Measurements from ENCODE around the gene ANKIB1.
"Not testable (repeated sequence)": the region's sequence is repeated elsewhere in the genome, so short reads cannot be mapped to it uniquely, and the experiment has no call there.

Gene ANKIB1

DNA sequence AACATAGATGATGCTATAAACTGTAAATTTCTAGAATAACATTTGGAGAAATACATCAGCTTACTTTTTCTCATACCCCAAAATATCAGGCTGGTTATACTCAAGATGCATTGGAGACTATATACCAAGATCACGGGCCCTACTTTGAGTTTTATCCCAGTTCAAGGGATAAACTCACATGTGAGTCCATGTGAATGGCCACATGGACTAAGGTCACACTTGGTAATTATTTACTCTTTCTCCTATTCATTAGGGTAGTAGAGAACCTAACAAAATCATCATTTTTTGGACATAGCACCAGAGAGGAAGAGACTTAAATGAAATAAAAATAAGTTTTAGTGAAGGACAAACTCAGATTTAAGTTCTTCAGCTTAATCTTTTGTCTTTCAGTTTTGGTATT, 108.4 kb downstream of the ANKIB1 start:
- no peak overlapping the region for H3K27ac ChIP-seq (ENCODE audit: low read length, poor library complexity, severe bottlenecking)
- peaks cover 0 to 71% of the 10 kb centered on the region in 2 experiments for H3K36me3 ChIP-seq (ENCODE audit: control insufficient read depth in 1 of 2, insufficient read depth in 2 of 2, low read depth in 1 of 2, low read length in 2 of 2)
- H3K4me1 ChIP-seq (ENCODE audit: control insufficient read depth, insufficient read depth, low read depth, low read length): no peaks in the 10 kb centered on the region
- no peaks in the 10 kb centered on the region for H3K27me3 ChIP-seq (ENCODE audit: control insufficient read depth in 1 of 2, insufficient read depth in 1 of 2, low read length in 2 of 2)
- no peak overlapping the region for H4K8ac ChIP-seq (ENCODE audit: low read length)
- H3K79me1 ChIP-seq (replicated peaks; ENCODE audit: low read length, poor library complexity, severe bottlenecking): peaks cover 3% of the 10 kb centered on the region
- DNase-seq: no peak
- H2AK5ac ChIP-seq (ENCODE audit: low read length, severe bottlenecking): no peak overlapping the region
- H2BK5ac ChIP-seq (ENCODE audit: low read depth, low read length, poor library complexity, severe bottlenecking): no peak overlapping the region
- H3K14ac ChIP-seq (ENCODE audit: low read length in 2 of 2): no peak overlapping the region
- no peak overlapping the region for H3K9ac ChIP-seq (ENCODE audit: low read length)
- no peak overlapping the region for H3K4me3 ChIP-seq (ENCODE audit: insufficient read depth in 1 of 2, low read depth in 1 of 2, low read length in 2 of 2)
- WGBS: no CpG with 5 or more reads among the region's 1 CpG
- H2AFZ ChIP-seq (ENCODE audit: low read depth, low read length): no peak overlapping the region
- H4K91ac ChIP-seq (ENCODE audit: low read length): no peak overlapping the region
- no peak overlapping the region for H3K4ac ChIP-seq (ENCODE audit: low read depth in 1 of 2, low read length in 2 of 2)
- H3K4me2 ChIP-seq (ENCODE audit: low read length, poor library complexity, severe bottlenecking): no peak overlapping the region
- H2BK15ac ChIP-seq (ENCODE audit: low read depth, poor library complexity, severe bottlenecking): no peak overlapping the region
- no peak overlapping the region for H3K23ac ChIP-seq (ENCODE audit: low read length in 2 of 2)
- H2BK12ac ChIP-seq (ENCODE audit: low read length in 2 of 2): no peak overlapping the region
- no peak overlapping the region for H2BK120ac ChIP-seq (ENCODE audit: low read depth, low read length)
- no peaks in the 10 kb centered on the region for H3K9me3 ChIP-seq (ENCODE audit: control insufficient read depth, low read length)
- no peak overlapping the region for H3K18ac ChIP-seq (ENCODE audit: low read depth in 1 of 2, low read length in 2 of 2)

DNA sequence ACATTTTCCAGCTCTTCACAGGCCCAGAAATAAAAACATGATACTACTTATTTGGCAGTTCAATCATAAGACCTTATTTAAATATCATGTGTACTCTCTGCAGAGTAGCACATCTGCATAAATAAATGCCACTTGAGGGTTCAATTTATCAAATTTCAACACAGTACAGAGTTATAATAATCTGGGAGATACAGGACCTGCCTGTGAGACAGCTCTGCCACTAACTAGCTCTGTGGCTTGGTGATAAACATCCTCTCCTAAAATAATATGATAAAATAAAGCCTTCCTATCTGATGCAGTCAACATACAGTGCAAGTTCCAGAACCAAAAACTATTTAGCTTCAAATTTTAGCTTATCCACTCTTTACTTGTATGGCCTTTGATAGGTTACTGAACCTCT, 110.6 kb downstream of the ANKIB1 start:
- Histone ChIP-seq H4K8ac (ENCODE audit: low read length) (no peak overlapping the region), H2BK5ac (ENCODE audit: low read depth, low read length, poor library complexity, severe bottlenecking) (no peak overlapping the region), H3K23ac (ENCODE audit: low read length in 2 of 2) (no peak overlapping the region), H3K18ac (ENCODE audit: low read depth in 1 of 2, low read length in 2 of 2) (no peak overlapping the region), H3K4me3 (ENCODE audit: insufficient read depth in 1 of 2, low read depth in 1 of 2, low read length in 2 of 2) (no peak overlapping the region), H3K9me3 (ENCODE audit: control insufficient read depth, low read length) (no peaks in the 10 kb centered on the region), H3K36me3 (ENCODE audit: control insufficient read depth in 1 of 2, insufficient read depth in 2 of 2, low read depth in 1 of 2, low read length in 2 of 2) (peaks cover 0 to 65% of the 10 kb centered on the region in 2 experiments), H3K4ac (ENCODE audit: low read depth in 1 of 2, low read length in 2 of 2) (no peak overlapping the region), H3K9ac (ENCODE audit: low read length) (no peak overlapping the region), H3K14ac (ENCODE audit: low read length in 2 of 2) (no peak overlapping the region), H3K27ac (ENCODE audit: low read length, poor library complexity, severe bottlenecking) (no peak overlapping the region), H2AFZ (ENCODE audit: low read depth, low read length) (no peak overlapping the region), H3K4me1 (ENCODE audit: control insufficient read depth, insufficient read depth, low read depth, low read length) (no peaks in the 10 kb centered on the region), H2BK12ac (ENCODE audit: low read length in 2 of 2) (no peak overlapping the region), H2BK120ac (ENCODE audit: low read depth, low read length) (no peak overlapping the region), H2AK5ac (ENCODE audit: low read length, severe bottlenecking) (no peak overlapping the region), H2BK15ac (ENCODE audit: low read depth, poor library complexity, severe bottlenecking) (no peak overlapping the region), H3K4me2 (ENCODE audit: low read length, poor library complexity, severe bottlenecking) (no peak overlapping the region), H3K27me3 (ENCODE audit: control insufficient read depth in 1 of 2, insufficient read depth in 1 of 2, low read length in 2 of 2) (no peaks in the 10 kb centered on the region), H3K79me1 (replicated peaks; ENCODE audit: low read length, poor library complexity, severe bottlenecking) (peaks cover 1% of the 10 kb centered on the region), H4K91ac (ENCODE audit: low read length) (no peak overlapping the region)
- no peak for DNase-seq

GRCh38 chr7:92357260-92357659, 111.5 kb downstream of the ANKIB1 start:
- DNase-seq: no peak
- H3K79me1 ChIP-seq (replicated peaks; ENCODE audit: low read length, poor library complexity, severe bottlenecking): peaks cover 1% of the 10 kb centered on the region
- H2AFZ ChIP-seq (ENCODE audit: low read depth, low read length): no peak overlapping the region
- H2AK5ac ChIP-seq (ENCODE audit: low read length, severe bottlenecking): no peak overlapping the region
- 98% methylated on average over 4 of the region's 4 CpGs for WGBS
- H3K23ac ChIP-seq (ENCODE audit: low read length in 2 of 2): no peak overlapping the region
- no peak overlapping the region for H3K14ac ChIP-seq (ENCODE audit: low read length in 2 of 2)
- H3K9ac ChIP-seq (ENCODE audit: low read length): no peak overlapping the region
- no peaks in the 10 kb centered on the region for H3K4me1 ChIP-seq (ENCODE audit: control insufficient read depth, insufficient read depth, low read depth, low read length)
- no peak overlapping the region for H3K18ac ChIP-seq (ENCODE audit: low read depth in 1 of 2, low read length in 2 of 2)
- peaks cover 0 to 69% of the 10 kb centered on the region in 2 experiments for H3K36me3 ChIP-seq (ENCODE audit: control insufficient read depth in 1 of 2, insufficient read depth in 2 of 2, low read depth in 1 of 2, low read length in 2 of 2)
- H3K4me2 ChIP-seq (ENCODE audit: low read length, poor library complexity, severe bottlenecking): no peak overlapping the region
- H3K4ac ChIP-seq (ENCODE audit: low read depth in 1 of 2, low read length in 2 of 2): no peak overlapping the region
- H2BK120ac ChIP-seq (ENCODE audit: low read depth, low read length): no peak overlapping the region
- H2BK5ac ChIP-seq (ENCODE audit: low read depth, low read length, poor library complexity, severe bottlenecking): no peak overlapping the region
- H4K8ac ChIP-seq (ENCODE audit: low read length): no peak overlapping the region
- H3K9me3 ChIP-seq (ENCODE audit: control insufficient read depth, low read length): no peaks in the 10 kb centered on the region
- no peak overlapping the region for H3K27ac ChIP-seq (ENCODE audit: low read length, poor library complexity, severe bottlenecking)
- no peaks in the 10 kb centered on the region for H3K27me3 ChIP-seq (ENCODE audit: control insufficient read depth in 1 of 2, insufficient read depth in 1 of 2, low read length in 2 of 2)
- no peak overlapping the region for H2BK15ac ChIP-seq (ENCODE audit: low read depth, poor library complexity, severe bottlenecking)
- no peak overlapping the region for H4K91ac ChIP-seq (ENCODE audit: low read length)
- H2BK12ac ChIP-seq (ENCODE audit: low read length in 2 of 2): no peak overlapping the region
- H3K4me3 ChIP-seq (ENCODE audit: insufficient read depth in 1 of 2, low read depth in 1 of 2, low read length in 2 of 2): no peak overlapping the region

DNA sequence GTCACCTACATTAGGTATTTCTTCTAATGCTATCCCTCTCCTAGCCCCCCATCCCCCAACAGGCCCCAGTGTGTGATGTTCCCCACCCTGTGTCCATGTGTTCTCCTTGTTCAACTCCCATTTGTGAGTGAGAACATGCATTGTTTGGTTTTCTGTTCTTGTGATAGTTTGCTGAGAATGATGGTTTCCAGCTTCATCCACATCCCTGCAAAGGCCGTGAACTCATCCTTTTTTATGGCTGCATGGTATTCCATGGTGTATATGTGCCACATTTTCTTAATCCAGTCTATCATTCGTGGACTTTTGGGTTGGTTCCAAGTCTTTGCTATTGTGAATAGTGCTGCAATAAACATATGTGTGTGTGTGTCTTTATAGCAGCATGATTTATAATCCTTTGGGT, 113.4 kb downstream of the ANKIB1 start:
- DNase-seq; H4K91ac ChIP-seq (ENCODE audit: low read length); H4K8ac ChIP-seq (ENCODE audit: low read length); H3K9me3 ChIP-seq (ENCODE audit: control insufficient read depth, low read length); H2AFZ ChIP-seq (ENCODE audit: low read depth, low read length); H2AK5ac ChIP-seq (ENCODE audit: low read length, severe bottlenecking); H3K14ac ChIP-seq (ENCODE audit: low read length in 2 of 2); H3K27me3 ChIP-seq (ENCODE audit: control insufficient read depth in 1 of 2, insufficient read depth in 1 of 2, low read length in 2 of 2); H3K4ac ChIP-seq (ENCODE audit: low read depth in 1 of 2, low read length in 2 of 2); H3K23ac ChIP-seq (ENCODE audit: low read length in 2 of 2); H3K18ac ChIP-seq (ENCODE audit: low read depth in 1 of 2, low read length in 2 of 2); H3K79me1 ChIP-seq (replicated peaks; ENCODE audit: low read length, poor library complexity, severe bottlenecking); H2BK12ac ChIP-seq (ENCODE audit: low read length in 2 of 2); H3K27ac ChIP-seq (ENCODE audit: low read length, poor library complexity, severe bottlenecking); H2BK120ac ChIP-seq (ENCODE audit: low read depth, low read length); H3K4me3 ChIP-seq (ENCODE audit: insufficient read depth in 1 of 2, low read depth in 1 of 2, low read length in 2 of 2); H3K9ac ChIP-seq (ENCODE audit: low read length); H2BK5ac ChIP-seq (ENCODE audit: low read depth, low read length, poor library complexity, severe bottlenecking); H3K4me1 ChIP-seq (ENCODE audit: control insufficient read depth, insufficient read depth, low read depth, low read length); H3K4me2 ChIP-seq (ENCODE audit: low read length, poor library complexity, severe bottlenecking); H2BK15ac ChIP-seq (ENCODE audit: low read depth, poor library complexity, severe bottlenecking): not testable (repeated sequence)
- H3K36me3 ChIP-seq (ENCODE audit: control insufficient read depth in 1 of 2, insufficient read depth in 2 of 2, low read depth in 1 of 2, low read length in 2 of 2): peaks cover 9 to 66% of the 10 kb centered on the region in 2 experiments
- WGBS: 96% methylated on average over 2 of the region's 2 CpGs
